HCT116 (cell line): ENCODE measurements around the gene LRIT2.

ENCODE experiments used
- ATF3 ChIP-seq: IDR thresholded peaks from 2 replicates; pipeline ENCODE4 v1.6.1; 2012
- CEBPB ChIP-seq: IDR thresholded peaks from 2 replicates; pipeline ENCODE4 v1.6.1; 2012; ENCODE audit warnings: low read depth
- CTCF ChIP-seq, 3 experiments: fragments of 200-600 bp in 1 of 3; sonication (generic) in 1 of 3; IDR thresholded peaks in 2 of 3; conservative IDR thresholded peaks in 1 of 3; 2 replicates each; pipeline ENCODE4 v1.5.1; 2012 to 2017; ENCODE audit warnings: low read depth in 2 of 3, low read length in 2 of 3, antibody characterized with exemption in 1 of 3, borderline replicate concordance in 1 of 3, control low read depth in 1 of 3, mild to moderate bottlenecking in 1 of 3, mixed read lengths in 1 of 3, mixed run types in 1 of 3, moderate library complexity in 1 of 3; ENCODE audit not compliant: insufficient read depth in 1 of 3
- EZH2 ChIP-seq: fragments of 200-600 bp; sonication (generic); IDR thresholded peaks from 2 replicates; pipeline ENCODE4 v1.6.1; 2017; ENCODE audit warnings: antibody characterized with exemption, mixed run types
- EZH2phosphoT487 ChIP-seq: fragments of 200-600 bp; IDR thresholded peaks from 2 replicates; pipeline ENCODE4 v1.6.1; 2018; ENCODE audit warnings: antibody characterized with exemption, borderline replicate concordance
- JUND ChIP-seq: IDR thresholded peaks from 2 replicates; pipeline ENCODE4 v1.6.1; 2012
- MAX ChIP-seq: IDR thresholded peaks from 2 replicates; pipeline ENCODE4 v1.6.1; 2012
- POLR2A ChIP-seq: IDR thresholded peaks from 2 replicates; pipeline ENCODE4 v1.7.0; 2011; ENCODE audit warnings: borderline replicate concordance; ENCODE audit not compliant: insufficient read depth, insufficient read length; ENCODE audit errors: extremely low read depth
- POLR2AphosphoS5 ChIP-seq: IDR thresholded peaks from 2 replicates; pipeline ENCODE4 v1.6.1; 2011; ENCODE audit warnings: mild to moderate bottlenecking, low read depth, low read length, moderate library complexity
- RAD21 ChIP-seq: IDR thresholded peaks from 2 replicates; pipeline ENCODE4 v1.6.1; 2012; ENCODE audit warnings: low read depth, mild to moderate bottlenecking
- REST ChIP-seq: IDR thresholded peaks from 2 replicates; pipeline ENCODE4 v1.6.1; 2012; ENCODE audit warnings: low read depth
- SRF ChIP-seq: IDR thresholded peaks from 2 replicates; pipeline ENCODE4 v1.6.1; 2012; ENCODE audit warnings: low read depth
- YY1 ChIP-seq: IDR thresholded peaks from 2 replicates; pipeline ENCODE4 v1.6.1; 2011; ENCODE audit warnings: low read length, low read depth, moderate library complexity, mild to moderate bottlenecking; ENCODE audit not compliant: insufficient replicate concordance; ENCODE audit errors: extremely low read depth
- ZNF274 ChIP-seq: fragments of 200-500 bp; sonication (Bioruptor generic); IDR thresholded peaks from 2 replicates; pipeline ENCODE4 v1.6.1; 2014; ENCODE audit warnings: mild to moderate bottlenecking, low read depth, low read length, inconsistent platforms

GRCh38 chr10:84241185-84241790 is 15.9 kb upstream of the LRIT2 start, which contains the start of gene LRIT1:
- TF ChIP-seq POLR2AphosphoS5 (no peak), EZH2 (no peak), MAX (no peak), SRF (no peak), JUND (no peak), REST (no peak), CTCF (IDR thresholded peaks at IDR 0.05 in 2 of 3, conservative IDR thresholded peaks at IDR 0.05 in 1 of 3; ENCODE audit: borderline replicate concordance in 1 of 3, insufficient read depth in 1 of 3, low read depth in 2 of 3, low read length in 2 of 3) (no peak), POLR2A (no peak), RAD21 (no peak), YY1 (no peak), EZH2phosphoT487 (no peak), CEBPB (no peak), ZNF274 (no peak), ATF3 (no peak)
